Activated CD4-positive, alpha-beta T cell treated with anti-CD3 and anti-CD28 coated beads for 24 hours (primary cell): ENCODE results near the gene METTL23.
"Not testable (repeated sequence)": the region's sequence is repeated elsewhere in the genome, so short reads cannot be mapped to it uniquely, and the experiment has no call there.

Experiments
- DNase-seq, 2 donors: peaks; one replicate each; pipeline ENCODE4 v3.0.0-alpha.2; 2020; ENCODE audit warnings: low read depth in 2 of 2

Gene METTL23

GRCh38 chr17:76695059-76695831, 31.4 kb upstream of the METTL23 start:
- DNase-seq: no peak

- DNase-seq: no peak
These were observed 29.6 kb upstream of the METTL23 start for GRCh38 chr17:76696763-76697701.

GRCh38 chr17:76697702-76698465, 28.8 kb upstream of the METTL23 start:
- no peak for DNase-seq

- not testable (repeated sequence) for DNase-seq
These were observed 28.1 kb upstream of the METTL23 start for GRCh38 chr17:76698466-76698977.

- DNase-seq: no peak
These were observed 26.4 kb upstream of the METTL23 start for GRCh38 chr17:76700270-76700616.

GRCh38 chr17:76700617-76701470, 25.8 kb upstream of the METTL23 start:
- no peak for DNase-seq

GRCh38 chr17:76701471-76701967, 25.1 kb upstream of the METTL23 start:
- no peak for DNase-seq

GRCh38 chr17:76702076-76702475, 24.6 kb upstream of the METTL23 start:
- no peak for DNase-seq

- no peak for DNase-seq
These were observed 23.6 kb upstream of the METTL23 start for GRCh38 chr17:76702941-76703637.

- no peak for DNase-seq
These were observed 21.8 kb upstream of the METTL23 start for GRCh38 chr17:76704805-76705204.

GRCh38 chr17:76706817-76707216, 19.8 kb upstream of the METTL23 start:
- DNase-seq: no peak

GRCh38 chr17:76707985-76708807, 18.4 kb upstream of the METTL23 start:
- no peak for DNase-seq

- DNase-seq: no peak
These were observed 17.3 kb upstream of the METTL23 start for GRCh38 chr17:76709077-76709950.

- DNase-seq: not testable (repeated sequence)
These were observed 16.4 kb upstream of the METTL23 start for GRCh38 chr17:76709951-76710862.

- DNase-seq: no peak
These were observed 15.6 kb upstream of the METTL23 start, which contains the start of gene MXRA7 for GRCh38 chr17:76710863-76711611. Gene MXRA7 (minus strand): TSS chr17:76710965. CDS start chr17:76710946, 19 bp downstream.

- not testable (repeated sequence) for DNase-seq
These were observed 14.3 kb upstream of the METTL23 start for GRCh38 chr17:76712321-76712720.
